Natural killer cell (primary cell): ENCODE measurements around the gene RIMBP2. TPM values are rescaled to one million over a fixed set of nuclear protein-coding genes. Genes with fewer than 3 reads are reported as not detected.

Source experiments
- ATAC-seq, 3 donors: fragments of 150-1000 bp in 2 of 3; fragments of 200-7000 bp in 1 of 3; cut with Tn5 transposase; 1 replicate in 1 of 3; 2 replicates in 2 of 3; pipeline ENCODE4 v1.10.0; 2021; ENCODE audit warnings: mild to moderate bottlenecking in 2 of 3, moderate library complexity in 2 of 3
- DNase-seq, 2 donors: peaks; one replicate each; pipeline versions ENCODE4 v3.0.0 to v3.0.0-alpha.2; 2013 to 2021; ENCODE audit warnings: mixed read lengths in 1 of 2
- H3K27ac ChIP-seq: one replicate; pipeline ENCODE4 v1.5.1; 2013; ENCODE audit warnings: mild to moderate bottlenecking, low read length
- H3K27me3 ChIP-seq: one replicate; pipeline ENCODE4 v1.6.1; 2013; ENCODE audit warnings: low read length; ENCODE audit not compliant: control insufficient read depth, insufficient read depth
- H3K36me3 ChIP-seq: one replicate; pipeline ENCODE4 v1.6.1; 2013; ENCODE audit warnings: low read length; ENCODE audit not compliant: control insufficient read depth, insufficient read depth
- H3K4me1 ChIP-seq: one replicate; pipeline ENCODE4 v1.6.1; 2013; ENCODE audit warnings: low read length; ENCODE audit not compliant: control insufficient read depth, insufficient read depth
- H3K4me3 ChIP-seq: one replicate; pipeline ENCODE4 v1.5.1; 2013; ENCODE audit warnings: low read length
- H3K9me3 ChIP-seq: one replicate; pipeline ENCODE4 v1.6.1; 2013; ENCODE audit warnings: low read length; ENCODE audit not compliant: control insufficient read depth, insufficient read depth
- H3K27ac Mint-ChIP-seq, 2 donors: one replicate each; pipeline ENCODE4 v1.8.0; 2022; ENCODE audit warnings: mild to moderate bottlenecking in 2 of 2, mixed read lengths in 2 of 2, moderate library complexity in 1 of 2
- H3K27me3 Mint-ChIP-seq, 2 donors: one replicate each; pipeline ENCODE4 v1.8.0; 2022; ENCODE audit warnings: low read depth in 2 of 2, mixed read lengths in 2 of 2
- H3K36me3 Mint-ChIP-seq: one replicate; pipeline ENCODE4 v1.8.0; 2022; ENCODE audit warnings: mixed read lengths
- H3K4me1 Mint-ChIP-seq, 2 donors: one replicate each; pipeline ENCODE4 v1.8.0; 2022; ENCODE audit warnings: mixed read lengths in 2 of 2
- H3K4me3 Mint-ChIP-seq: one replicate; pipeline ENCODE4 v1.8.0; 2022; ENCODE audit warnings: mild to moderate bottlenecking, moderate library complexity, mixed read lengths
- H3K9me3 Mint-ChIP-seq, 2 donors: one replicate each; pipeline ENCODE4 v1.8.0; 2022; ENCODE audit warnings: mixed read lengths in 2 of 2
- WGBS: methylation state at CpG from one replicate; pipeline ENCODE4 v1.1.7; 2013; ENCODE audit warnings: missing lambda C conversion rate; ENCODE audit not compliant: insufficient coverage; 5-methylcytosine and 5-hydroxymethylcytosine counted together
- intact Hi-C: fragments of 100-400 bp; cut with micrococcal nuclease; formaldehyde crosslinking; loops from one replicate; pipeline ENCODE4 v1.14.2; 2022
- total RNA-seq, 4 donors: library from RNA; stranded (reverse); fragments of 120-200 nt in 1 of 4; gene quantifications; one replicate each; pipeline versions ENCODE4 v1.2.3 to v1.2.4, GENCODE V29; 2013 to 2022
- TF ChIP-seq, protein P1 (sequence below): fragments of 200-600 bp; IDR thresholded peaks from one replicate; pipeline ENCODE4 v1.8.0; 2022; ENCODE audit warnings: antibody characterized with exemption

The RIMBP2 gene
- total RNA-seq, 3 donors from 2014 or later (not counting 1 experiment from before 2014, with no cell fraction given) = not detected

DNA sequence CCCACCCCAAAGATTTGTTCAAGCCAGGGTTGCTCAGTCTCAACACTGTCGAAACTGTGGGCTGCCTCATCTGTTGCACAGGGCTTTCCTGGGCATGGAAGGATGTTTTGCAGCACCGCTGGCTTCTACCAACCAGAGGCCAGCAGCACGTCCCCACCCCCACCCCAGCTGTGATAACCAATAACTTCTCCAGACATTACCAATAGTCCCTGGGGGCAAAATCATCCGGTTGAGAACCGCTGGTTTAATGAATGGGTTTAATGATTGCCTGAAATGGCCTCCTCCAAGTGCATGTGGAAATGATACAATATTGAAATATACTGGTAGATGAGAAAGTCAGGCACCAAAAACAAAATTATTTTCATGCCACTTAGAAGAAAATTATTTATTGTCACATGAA is 44.5 kb downstream of the RIMBP2 start:
- Mint-ChIP-seq H3K4me1 (no peaks in the 10 kb centered on the region), H3K9me3 (peaks cover 0 to 2% of the 10 kb centered on the region in 2 donors), H3K36me3 (no peaks in the 10 kb centered on the region), H3K27me3 (no peaks in the 10 kb centered on the region), H3K27ac (no peak overlapping the region), H3K4me3 (no peak overlapping the region)
- H3K9me3 ChIP-seq = peaks cover 9% of the 10 kb centered on the region
- no peaks in the 10 kb centered on the region for H3K27me3 ChIP-seq
- no peaks in the 10 kb centered on the region for H3K4me1 ChIP-seq
- DNase-seq = no peak
- WGBS = 95% methylated on average over 4 of the region's 5 CpGs
- ATAC-seq = no peak
- no peak overlapping the region for H3K4me3 ChIP-seq
- TF ChIP-seq, protein P1, sequence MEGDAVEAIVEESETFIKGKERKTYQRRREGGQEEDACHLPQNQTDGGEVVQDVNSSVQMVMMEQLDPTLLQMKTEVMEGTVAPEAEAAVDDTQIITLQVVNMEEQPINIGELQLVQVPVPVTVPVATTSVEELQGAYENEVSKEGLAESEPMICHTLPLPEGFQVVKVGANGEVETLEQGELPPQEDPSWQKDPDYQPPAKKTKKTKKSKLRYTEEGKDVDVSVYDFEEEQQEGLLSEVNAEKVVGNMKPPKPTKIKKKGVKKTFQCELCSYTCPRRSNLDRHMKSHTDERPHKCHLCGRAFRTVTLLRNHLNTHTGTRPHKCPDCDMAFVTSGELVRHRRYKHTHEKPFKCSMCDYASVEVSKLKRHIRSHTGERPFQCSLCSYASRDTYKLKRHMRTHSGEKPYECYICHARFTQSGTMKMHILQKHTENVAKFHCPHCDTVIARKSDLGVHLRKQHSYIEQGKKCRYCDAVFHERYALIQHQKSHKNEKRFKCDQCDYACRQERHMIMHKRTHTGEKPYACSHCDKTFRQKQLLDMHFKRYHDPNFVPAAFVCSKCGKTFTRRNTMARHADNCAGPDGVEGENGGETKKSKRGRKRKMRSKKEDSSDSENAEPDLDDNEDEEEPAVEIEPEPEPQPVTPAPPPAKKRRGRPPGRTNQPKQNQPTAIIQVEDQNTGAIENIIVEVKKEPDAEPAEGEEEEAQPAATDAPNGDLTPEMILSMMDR = no peak
- no peak overlapping the region for H3K27ac ChIP-seq
- no peaks in the 10 kb centered on the region for H3K36me3 ChIP-seq
- intact Hi-C loops = no loop called here

DNA sequence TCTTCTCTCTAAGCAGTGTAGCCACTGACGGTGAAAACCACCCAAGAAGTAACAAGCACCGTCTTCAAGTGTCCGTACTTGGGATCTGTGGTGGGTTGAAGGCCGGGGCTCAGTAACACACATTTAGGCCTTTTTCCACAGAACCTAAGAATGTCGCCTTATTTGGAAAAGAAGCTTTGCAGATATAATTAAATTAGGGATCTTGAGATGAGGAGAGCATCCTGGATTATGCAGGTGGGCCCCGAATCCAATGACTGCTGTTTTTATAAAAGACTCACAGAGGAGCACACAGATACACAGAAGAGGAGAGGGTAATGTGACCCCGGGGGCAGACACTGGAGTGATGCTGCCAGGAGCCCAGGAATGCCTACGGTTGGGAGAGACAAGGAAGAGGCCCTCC is 46.3 kb downstream of the RIMBP2 start:
- Mint-ChIP-seq H3K27ac (no peak overlapping the region), H3K36me3 (no peaks in the 10 kb centered on the region), H3K4me1 (no peaks in the 10 kb centered on the region), H3K27me3 (no peaks in the 10 kb centered on the region), H3K4me3 (no peak overlapping the region), H3K9me3 (peaks cover 0 to 2% of the 10 kb centered on the region in 2 donors)
- Histone ChIP-seq H3K27me3 (no peaks in the 10 kb centered on the region), H3K4me1 (no peaks in the 10 kb centered on the region), H3K36me3 (no peaks in the 10 kb centered on the region), H3K4me3 (no peak overlapping the region), H3K9me3 (peaks cover 9% of the 10 kb centered on the region), H3K27ac (no peak overlapping the region)
- TF ChIP-seq, protein P1 = no peak
- ATAC-seq (no peak), DNase-seq (no peak)
- WGBS = 91% methylated on average over 8 of the region's 8 CpGs
- intact Hi-C loops = no loop called here

DNA sequence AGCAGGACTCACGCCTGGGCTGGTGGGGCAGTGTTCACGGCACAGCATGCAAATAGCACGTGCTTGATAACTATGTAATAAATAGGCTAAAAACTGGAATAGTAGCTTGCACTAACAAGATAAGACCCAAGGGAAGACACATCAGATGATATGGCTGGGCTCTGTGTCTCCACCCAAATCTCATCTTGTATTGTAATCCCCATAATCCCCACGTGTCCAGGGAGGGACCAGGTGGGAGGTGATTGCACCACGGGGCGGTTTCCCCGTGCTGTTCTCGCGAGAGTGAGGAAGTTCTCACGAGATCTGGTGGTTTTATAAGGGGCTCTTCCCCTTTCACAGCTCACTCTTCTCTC is 46.9 kb downstream of the RIMBP2 start:
- no peak for ATAC-seq
- Mint-ChIP-seq H3K36me3 (no peaks in the 10 kb centered on the region), H3K27ac (no peak overlapping the region), H3K9me3 (peaks cover 0 to 2% of the 10 kb centered on the region in 2 donors), H3K27me3 (no peaks in the 10 kb centered on the region), H3K4me1 (no peaks in the 10 kb centered on the region), H3K4me3 (no peak overlapping the region)
- 87% methylated on average over 4 of the region's 10 CpGs for whole genome bisulfite sequencing
- intact Hi-C loops = no loop called here
- no peaks in the 10 kb centered on the region for H3K4me1 ChIP-seq
- peaks cover 9% of the 10 kb centered on the region for H3K9me3 ChIP-seq
- no peak overlapping the region for H3K4me3 ChIP-seq
- no peaks in the 10 kb centered on the region for H3K36me3 ChIP-seq
- TF ChIP-seq, protein P1 = no peak
- no peak for DNase-seq
- no peak overlapping the region for H3K27ac ChIP-seq
- H3K27me3 ChIP-seq = no peaks in the 10 kb centered on the region
